ENCODE measurements around the gene ZBTB17.

The ZBTB17 gene

GRCh38 chr1:15958111-15958510, 17.8 kb downstream of the ZBTB17 start:
- no peak for TF ChIP-seq CREB1 (IDR thresholded peaks at IDR 0.05; ENCODE audit: low read depth)
- TF ChIP-seq REST (IDR thresholded peaks at IDR 0.05; ENCODE audit: low read depth) = no peak
- TF ChIP-seq EP300 (IDR thresholded peaks at IDR 0.05; ENCODE audit: borderline replicate concordance) = no peak
- no peak for TF ChIP-seq TEAD4 (IDR thresholded peaks at IDR 0.05)
- no peak for TF ChIP-seq ZBTB7A (IDR thresholded peaks at IDR 0.05; ENCODE audit: low read depth)
- no peak for TF ChIP-seq NFIC (IDR thresholded peaks at IDR 0.05)
- TF ChIP-seq USF1 (IDR thresholded peaks at IDR 0.05) = no peak
- TF ChIP-seq EGR1 (IDR thresholded peaks at IDR 0.05) = no peak
- TF ChIP-seq FOXM1 (IDR thresholded peaks at IDR 0.05; ENCODE audit: borderline replicate concordance, low read depth) = no peak
- TF ChIP-seq MAX (IDR thresholded peaks at IDR 0.05) = no peak
- no peak for TF ChIP-seq TCF12 (IDR thresholded peaks at IDR 0.05; ENCODE audit: low read depth)
- no peak for TF ChIP-seq RAD21 (IDR thresholded peaks at IDR 0.05; ENCODE audit: low read depth)
- TF ChIP-seq TAF1 (IDR thresholded peaks at IDR 0.05; ENCODE audit: low read depth) = no peak
- no peak for TF ChIP-seq YY1 (IDR thresholded peaks at IDR 0.05; ENCODE audit: low read depth)

GRCh38 chr1:15957221-15958095, 18.4 kb downstream of the ZBTB17 start:
- TF ChIP-seq MAX (IDR thresholded peaks at IDR 0.05) (no peak), TAF1 (IDR thresholded peaks at IDR 0.05; ENCODE audit: low read depth) (no peak), FOXM1 (IDR thresholded peaks at IDR 0.05; ENCODE audit: borderline replicate concordance, low read depth) (no peak), TEAD4 (IDR thresholded peaks at IDR 0.05) (no peak), CEBPB (IDR thresholded peaks at IDR 0.05) (no peak), REST (IDR thresholded peaks at IDR 0.05; ENCODE audit: low read depth) (no peak), ZBTB7A (IDR thresholded peaks at IDR 0.05; ENCODE audit: low read depth) (no peak), EP300 (IDR thresholded peaks at IDR 0.05; ENCODE audit: borderline replicate concordance) (no peak), TCF12 (IDR thresholded peaks at IDR 0.05; ENCODE audit: low read depth) (no peak), NFIC (IDR thresholded peaks at IDR 0.05) (no peak), EGR1 (IDR thresholded peaks at IDR 0.05) (no peak), YY1 (IDR thresholded peaks at IDR 0.05; ENCODE audit: low read depth) (no peak), CREB1 (IDR thresholded peaks at IDR 0.05; ENCODE audit: low read depth) (no peak), RAD21 (IDR thresholded peaks at IDR 0.05; ENCODE audit: low read depth) (no peak)

- TF ChIP-seq REST (IDR thresholded peaks at IDR 0.05; ENCODE audit: low read depth) (no peak), EGR1 (IDR thresholded peaks at IDR 0.05) (no peak), EP300 (IDR thresholded peaks at IDR 0.05; ENCODE audit: borderline replicate concordance) (no peak), TCF12 (IDR thresholded peaks at IDR 0.05; ENCODE audit: low read depth) (no peak), YY1 (IDR thresholded peaks at IDR 0.05; ENCODE audit: low read depth) (no peak)
Measured at GRCh38 chr1:15956150-15956549, 19.8 kb downstream of the ZBTB17 start.

GRCh38 chr1:15955552-15955951, 20.3 kb downstream of the ZBTB17 start:
- no peak for TF ChIP-seq MAX (IDR thresholded peaks at IDR 0.05)
- no peak for TF ChIP-seq FOXM1 (IDR thresholded peaks at IDR 0.05; ENCODE audit: borderline replicate concordance, low read depth)
- TF ChIP-seq NFIC (IDR thresholded peaks at IDR 0.05) = no peak
- TF ChIP-seq TAF1 (IDR thresholded peaks at IDR 0.05; ENCODE audit: low read depth) = no peak
- no peak for TF ChIP-seq YY1 (IDR thresholded peaks at IDR 0.05; ENCODE audit: low read depth)
- no peak for TF ChIP-seq RAD21 (IDR thresholded peaks at IDR 0.05; ENCODE audit: low read depth)
- no peak for TF ChIP-seq USF1 (IDR thresholded peaks at IDR 0.05)
- no peak for TF ChIP-seq TCF12 (IDR thresholded peaks at IDR 0.05; ENCODE audit: low read depth)
- no peak for TF ChIP-seq EP300 (IDR thresholded peaks at IDR 0.05; ENCODE audit: borderline replicate concordance)
- TF ChIP-seq ZBTB7A (IDR thresholded peaks at IDR 0.05; ENCODE audit: low read depth) = no peak
- TF ChIP-seq TEAD4 (IDR thresholded peaks at IDR 0.05) = no peak
- TF ChIP-seq CREB1 (IDR thresholded peaks at IDR 0.05; ENCODE audit: low read depth) = no peak
- TF ChIP-seq EGR1 (IDR thresholded peaks at IDR 0.05) = no peak
- TF ChIP-seq REST (IDR thresholded peaks at IDR 0.05; ENCODE audit: low read depth) = no peak
- no peak for TF ChIP-seq CEBPB (IDR thresholded peaks at IDR 0.05)

Data from Ishikawa (cell line).